Esophagus squamous epithelium (tissue), 4 donors: Measurements from ENCODE around the gene RUSF1.

Experiments used
- POLR2A ChIP-seq, 4 donors: fragments of 450-650 bp; IDR thresholded peaks; one replicate each; pipeline ENCODE4 v1.6.1; 2017; ENCODE audit warnings: antibody characterized with exemption in 4 of 4, mild to moderate bottlenecking in 4 of 4, moderate library complexity in 3 of 4
- TF ChIP-seq, protein P1 (sequence below), 6 experiments: fragments of 450-650 bp in 4 of 6; fragments of 200-600 bp in 2 of 6; sonication (generic) in 2 of 6; IDR thresholded peaks; one replicate each; pipeline ENCODE4 v1.5.1; 2016 to 2019; ENCODE audit warnings: antibody characterized with exemption in 6 of 6, mild to moderate bottlenecking in 4 of 6, moderate library complexity in 4 of 6

DNA sequence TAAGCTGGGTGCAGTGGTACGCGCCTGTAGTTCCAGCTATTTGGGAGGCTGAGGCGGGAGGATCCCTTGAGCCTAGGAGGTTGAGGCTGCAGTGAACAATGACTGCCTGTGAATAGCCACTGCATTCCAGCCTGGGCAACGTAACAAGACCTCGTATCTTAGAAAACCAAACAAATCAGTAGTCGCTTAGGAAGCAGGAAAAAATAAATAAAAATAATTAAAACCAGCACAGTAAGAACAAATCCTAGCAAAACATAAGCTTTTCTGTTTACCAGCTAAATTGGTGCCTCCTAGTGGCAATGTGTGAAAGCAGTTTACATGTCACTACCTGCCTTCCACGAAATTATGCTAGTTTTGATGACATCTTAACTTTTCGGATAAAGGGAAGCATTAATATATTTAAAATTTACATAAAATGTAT, 47.6 kb downstream of the RUSF1 start:
- TF ChIP-seq, protein P1, sequence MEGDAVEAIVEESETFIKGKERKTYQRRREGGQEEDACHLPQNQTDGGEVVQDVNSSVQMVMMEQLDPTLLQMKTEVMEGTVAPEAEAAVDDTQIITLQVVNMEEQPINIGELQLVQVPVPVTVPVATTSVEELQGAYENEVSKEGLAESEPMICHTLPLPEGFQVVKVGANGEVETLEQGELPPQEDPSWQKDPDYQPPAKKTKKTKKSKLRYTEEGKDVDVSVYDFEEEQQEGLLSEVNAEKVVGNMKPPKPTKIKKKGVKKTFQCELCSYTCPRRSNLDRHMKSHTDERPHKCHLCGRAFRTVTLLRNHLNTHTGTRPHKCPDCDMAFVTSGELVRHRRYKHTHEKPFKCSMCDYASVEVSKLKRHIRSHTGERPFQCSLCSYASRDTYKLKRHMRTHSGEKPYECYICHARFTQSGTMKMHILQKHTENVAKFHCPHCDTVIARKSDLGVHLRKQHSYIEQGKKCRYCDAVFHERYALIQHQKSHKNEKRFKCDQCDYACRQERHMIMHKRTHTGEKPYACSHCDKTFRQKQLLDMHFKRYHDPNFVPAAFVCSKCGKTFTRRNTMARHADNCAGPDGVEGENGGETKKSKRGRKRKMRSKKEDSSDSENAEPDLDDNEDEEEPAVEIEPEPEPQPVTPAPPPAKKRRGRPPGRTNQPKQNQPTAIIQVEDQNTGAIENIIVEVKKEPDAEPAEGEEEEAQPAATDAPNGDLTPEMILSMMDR (IDR thresholded peaks at IDR 0.05), result peak; percentile 32 to 67 (median 57)
- no peak for TF ChIP-seq POLR2A (IDR thresholded peaks at IDR 0.05)
